NCI-H146 treated with DMSO at 0.1 percent for 48 hours (cell line): ENCODE measurements around the gene PHGDH.

ENCODE experiments used
- DNase-seq: peaks from one replicate; lab custom pipeline; 2025; ENCODE audit not compliant: unreplicated experiment; lab: John Stamatoyannopoulos, UW

The PHGDH gene

GRCh38 chr1:119711804-119712341 is at the start of gene PHGDH:
Gene PHGDH (plus strand): TSS chr1:119711934. CDS start chr1:119712023, 89 bp downstream.
- peak; percentile 85 for DNase-seq

- DNase-seq, result no peak
Observed at GRCh38 chr1:119662034-119662437, 49.7 kb upstream of the PHGDH start.

- no peak for DNase-seq
Observed at GRCh38 chr1:119664067-119664466, 47.7 kb upstream of the PHGDH start.

- no peak for DNase-seq
Observed at GRCh38 chr1:119667173-119667572, 44.6 kb upstream of the PHGDH start.

- DNase-seq, result no peak
Observed at GRCh38 chr1:119670898-119671297, 40.8 kb upstream of the PHGDH start.

GRCh38 chr1:119673171-119673940 is 38.4 kb upstream of the PHGDH start:
- DNase-seq, result no peak

GRCh38 chr1:119674111-119674526 is 37.6 kb upstream of the PHGDH start:
- DNase-seq, result no peak

GRCh38 chr1:119674835-119675289 is 36.9 kb upstream of the PHGDH start:
- peak; percentile 32 for DNase-seq

- DNase-seq, result peak; percentile 54
Observed at GRCh38 chr1:119675349-119676345, 36.1 kb upstream of the PHGDH start.

- no peak for DNase-seq
Observed at GRCh38 chr1:119676571-119677206, 35.0 kb upstream of the PHGDH start.

GRCh38 chr1:119679223-119679622 is 32.5 kb upstream of the PHGDH start:
- DNase-seq, result no peak

- no peak for DNase-seq
Observed at GRCh38 chr1:119680193-119680592, 31.5 kb upstream of the PHGDH start.

- DNase-seq, result no peak
Observed at GRCh38 chr1:119680723-119681122, 31.0 kb upstream of the PHGDH start.

GRCh38 chr1:119681560-119681959 is 30.2 kb upstream of the PHGDH start:
- no peak for DNase-seq

- DNase-seq, result no peak
Observed at GRCh38 chr1:119682141-119682540, 29.6 kb upstream of the PHGDH start.

- DNase-seq, result no peak
Observed at GRCh38 chr1:119683893-119684292, 27.8 kb upstream of the PHGDH start.

- no peak for DNase-seq
Observed at GRCh38 chr1:119686661-119687060, 25.1 kb upstream of the PHGDH start.

GRCh38 chr1:119687434-119688079 is 24.2 kb upstream of the PHGDH start:
- no peak for DNase-seq

- DNase-seq, result no peak
Observed at GRCh38 chr1:119688810-119689209, 22.9 kb upstream of the PHGDH start.

GRCh38 chr1:119689511-119689910 is 22.2 kb upstream of the PHGDH start:
- DNase-seq, result no peak
